ENCODE measurements around the gene HARS1.

GRCh38 chr5:140641716-140642115 is 49.5 kb downstream of the HARS1 start:
- TF ChIP-seq JDP2 (CRISPR knock-in tag; IDR thresholded peaks at IDR 0.05; ENCODE audit: borderline replicate concordance) (no peak), HNRNPH1 (optimal IDR thresholded peaks at IDR 0.05; ENCODE audit: low read depth, low read length) (no peak), MIXL1 (CRISPR knock-in tag; IDR thresholded peaks at IDR 0.05) (no peak), ZNF318 (CRISPR knock-in tag; IDR thresholded peaks at IDR 0.05) (no peak), FOSL2 (CRISPR knock-in tag; IDR thresholded peaks at IDR 0.05) (no peak), FOXO1 (CRISPR knock-in tag; IDR thresholded peaks at IDR 0.05) (no peak), ZNF468 (CRISPR knock-in tag; IDR thresholded peaks at IDR 0.05) (no peak), CTCF (CRISPR knock-in tag; IDR thresholded peaks at IDR 0.05) (no peak), HDAC2 (CRISPR knock-in tag; IDR thresholded peaks at IDR 0.05) (no peak), TAF1 (CRISPR knock-in tag; IDR thresholded peaks at IDR 0.05) (no peak), ZNF562 (CRISPR knock-in tag; IDR thresholded peaks at IDR 0.05; ENCODE audit: borderline replicate concordance) (no peak), U2AF1 (optimal IDR thresholded peaks at IDR 0.05; ENCODE audit: low read depth, low read length) (no peak), ZMYM4 (CRISPR knock-in tag; IDR thresholded peaks at IDR 0.05) (no peak), HNRNPK (IDR thresholded peaks at IDR 0.05; ENCODE audit: low read depth, low read length, poor library complexity, severe bottlenecking) (no peak)
